ENCODE results near the gene BMPER. TPM values are rescaled to one million over a fixed set of nuclear protein-coding genes. Genes with fewer than 3 reads are reported as not detected.

Gene BMPER
- total and polyA plus RNA-seq, 7 experiments from 2014 or later, result 0.37 to 0.81 (median 0.44) TPM; not detected in 4

GRCh38 chr7:33919449-33919848 is 14.1 kb downstream of the BMPER start:
- Mint-ChIP-seq H3K27me3 (peaks cover 0 to 38% (median 27%) of the 10 kb centered on the region in 5 donors), H3K27ac (no peak overlapping the region), H3K36me3 (no peaks in the 10 kb centered on the region), H3K4me3 (no peak overlapping the region), H3K4me1 (no peaks in the 10 kb centered on the region), H3K9me3 (no peaks in the 10 kb centered on the region)
- Histone ChIP-seq H3K4me1 (ENCODE audit: control insufficient read depth in 2 of 2, insufficient read depth in 2 of 2, low read length in 2 of 2) (no peaks in the 10 kb centered on the region), H3K4me3 (ENCODE audit: low read length) (no peak overlapping the region), H3K27me3 (ENCODE audit: control insufficient read depth in 2 of 2, insufficient read depth in 2 of 2, low read length in 2 of 2) (no peaks in the 10 kb centered on the region), H3K9me3 (ENCODE audit: control insufficient read depth in 2 of 3, low read length in 3 of 3) (no peaks in the 10 kb centered on the region), H3K36me3 (ENCODE audit: control insufficient read depth in 2 of 3, insufficient read depth in 3 of 3, low read length in 3 of 3) (no peaks in the 10 kb centered on the region), H3K27ac (ENCODE audit: low read depth, low read length) (no peak overlapping the region)
- ATAC-seq (no peak), DNase-seq (no peak)
- ChIA-PET CTCF (no interaction called here), POLR2A (no interaction called here)
- intact Hi-C loops (cut with micrococcal nuclease), result no loop called here

GRCh38 chr7:33921216-33921938 is 16.0 kb downstream of the BMPER start:
- Mint-ChIP-seq H3K4me3 (no peak overlapping the region), H3K27me3 (peaks cover 0 to 39% (median 26%) of the 10 kb centered on the region in 5 donors), H3K27ac (no peak overlapping the region), H3K36me3 (no peaks in the 10 kb centered on the region), H3K9me3 (no peaks in the 10 kb centered on the region), H3K4me1 (no peaks in the 10 kb centered on the region)
- POLR2A ChIA-PET, result no interaction called here
- Histone ChIP-seq H3K9me3 (ENCODE audit: control insufficient read depth in 2 of 3, low read length in 3 of 3) (no peaks in the 10 kb centered on the region), H3K27me3 (ENCODE audit: control insufficient read depth in 2 of 2, insufficient read depth in 2 of 2, low read length in 2 of 2) (no peaks in the 10 kb centered on the region), H3K27ac (ENCODE audit: low read depth, low read length) (no peak overlapping the region), H3K36me3 (ENCODE audit: control insufficient read depth in 2 of 3, insufficient read depth in 3 of 3, low read length in 3 of 3) (no peaks in the 10 kb centered on the region), H3K4me3 (ENCODE audit: low read length) (no peak overlapping the region), H3K4me1 (ENCODE audit: control insufficient read depth in 2 of 2, insufficient read depth in 2 of 2, low read length in 2 of 2) (no peaks in the 10 kb centered on the region)
- DNase-seq (no peak), ATAC-seq (no peak)
- CTCF ChIA-PET, result no interaction called here
- intact Hi-C loops (cut with micrococcal nuclease), result no loop called here

GRCh38 chr7:33922820-33923219 is 17.5 kb downstream of the BMPER start:
- no peaks in the 10 kb centered on the region for H3K9me3 Mint-ChIP-seq
- POLR2A ChIA-PET, result no interaction called here

GRCh38 chr7:33923440-33924229 is 18.3 kb downstream of the BMPER start:
- CTCF ChIA-PET, result no interaction called here
- no peaks in the 10 kb centered on the region for H3K9me3 Mint-ChIP-seq
- H3K27ac Mint-ChIP-seq, result no peak overlapping the region
- H3K4me1 ChIP-seq (ENCODE audit: control insufficient read depth in 2 of 2, insufficient read depth in 2 of 2, low read length in 2 of 2), result no peaks in the 10 kb centered on the region
- H3K27ac ChIP-seq (ENCODE audit: low read depth, low read length), result no peak overlapping the region
- ATAC-seq (no peak), DNase-seq (no peak)
- peaks cover 0 to 41% (median 32%) of the 10 kb centered on the region in 5 donors for H3K27me3 Mint-ChIP-seq
- H3K36me3 ChIP-seq (ENCODE audit: control insufficient read depth in 2 of 3, insufficient read depth in 3 of 3, low read length in 3 of 3), result no peaks in the 10 kb centered on the region
- no peaks in the 10 kb centered on the region for H3K27me3 ChIP-seq (ENCODE audit: control insufficient read depth in 2 of 2, insufficient read depth in 2 of 2, low read length in 2 of 2)
- no peaks in the 10 kb centered on the region for H3K4me1 Mint-ChIP-seq
- POLR2A ChIA-PET, result no interaction called here
- no peaks in the 10 kb centered on the region for H3K9me3 ChIP-seq (ENCODE audit: control insufficient read depth in 2 of 3, low read length in 3 of 3)
- intact Hi-C loops (cut with micrococcal nuclease), result no loop called here
- no peaks in the 10 kb centered on the region for H3K36me3 Mint-ChIP-seq
- no peak overlapping the region for H3K4me3 Mint-ChIP-seq
- H3K4me3 ChIP-seq (ENCODE audit: low read length), result no peak overlapping the region

More at GRCh38 chr7:33922820-33923219, 17.5 kb downstream of the BMPER start:
- no peak for DNase-seq
- H3K4me1 Mint-ChIP-seq, result no peaks in the 10 kb centered on the region
- peaks cover 0 to 41% (median 31%) of the 10 kb centered on the region in 5 donors for H3K27me3 Mint-ChIP-seq
- Histone ChIP-seq H3K4me1 (ENCODE audit: control insufficient read depth in 2 of 2, insufficient read depth in 2 of 2, low read length in 2 of 2) (no peaks in the 10 kb centered on the region), H3K36me3 (ENCODE audit: control insufficient read depth in 2 of 3, insufficient read depth in 3 of 3, low read length in 3 of 3) (no peaks in the 10 kb centered on the region), H3K27ac (ENCODE audit: low read depth, low read length) (no peak overlapping the region), H3K27me3 (ENCODE audit: control insufficient read depth in 2 of 2, insufficient read depth in 2 of 2, low read length in 2 of 2) (no peaks in the 10 kb centered on the region), H3K4me3 (ENCODE audit: low read length) (no peak overlapping the region), H3K9me3 (ENCODE audit: control insufficient read depth in 2 of 3, low read length in 3 of 3) (no peaks in the 10 kb centered on the region)
- H3K27ac Mint-ChIP-seq, result no peak overlapping the region
- H3K4me3 Mint-ChIP-seq, result no peak overlapping the region
- no peak for ATAC-seq
- CTCF ChIA-PET, result interaction anchor here (0.5 kb wide), 1 partner anchor 10 kb away, joined by 5 read pairs; no protein-coding TSS in a partner anchor
- intact Hi-C loops (cut with micrococcal nuclease), result no loop called here
- H3K36me3 Mint-ChIP-seq, result no peaks in the 10 kb centered on the region

DNA sequence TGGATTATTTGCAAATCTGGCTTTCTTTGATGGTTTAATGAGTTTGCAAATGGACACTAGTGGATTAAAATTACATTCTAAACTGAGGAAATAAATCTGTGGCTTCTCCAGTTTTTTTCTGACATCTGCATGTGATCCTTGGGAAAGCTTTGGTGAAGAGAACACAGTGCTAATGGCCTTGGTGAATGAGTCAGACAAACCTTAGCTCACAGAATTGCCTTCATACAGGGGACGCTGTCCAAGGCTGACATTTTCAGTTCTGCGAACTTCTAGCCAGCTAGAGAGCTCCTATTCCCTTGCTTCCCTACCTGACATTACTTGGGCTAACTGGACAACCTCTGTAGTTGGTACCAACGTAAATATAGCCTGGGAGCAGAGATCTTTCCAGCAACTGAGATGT is 21.2 kb downstream of the BMPER start:
- H3K27ac Mint-ChIP-seq, result no peak overlapping the region
- no peak overlapping the region for H3K4me3 ChIP-seq (ENCODE audit: low read length)
- no peaks in the 10 kb centered on the region for H3K27me3 ChIP-seq (ENCODE audit: control insufficient read depth in 2 of 2, insufficient read depth in 2 of 2, low read length in 2 of 2)
- H3K9me3 ChIP-seq (ENCODE audit: control insufficient read depth in 2 of 3, low read length in 3 of 3), result no peaks in the 10 kb centered on the region
- intact Hi-C loops (cut with micrococcal nuclease), result no loop called here
- peaks cover 0 to 30% (median 27%) of the 10 kb centered on the region in 5 donors for H3K27me3 Mint-ChIP-seq
- H3K36me3 Mint-ChIP-seq, result no peaks in the 10 kb centered on the region
- DNase-seq (no peak), ATAC-seq (no peak)
- H3K4me3 Mint-ChIP-seq, result no peak overlapping the region
- H3K4me1 Mint-ChIP-seq, result no peaks in the 10 kb centered on the region
- H3K9me3 Mint-ChIP-seq, result no peaks in the 10 kb centered on the region
- ChIA-PET CTCF (no interaction called here), POLR2A (no interaction called here)
- H3K27ac ChIP-seq (ENCODE audit: low read depth, low read length), result no peak overlapping the region
- H3K4me1 ChIP-seq (ENCODE audit: control insufficient read depth in 2 of 2, insufficient read depth in 2 of 2, low read length in 2 of 2), result no peaks in the 10 kb centered on the region
- no peaks in the 10 kb centered on the region for H3K36me3 ChIP-seq (ENCODE audit: control insufficient read depth in 2 of 3, insufficient read depth in 3 of 3, low read length in 3 of 3)

- Histone ChIP-seq H3K9me3 (ENCODE audit: control insufficient read depth in 2 of 3, low read length in 3 of 3) (no peaks in the 10 kb centered on the region), H3K4me1 (ENCODE audit: control insufficient read depth in 2 of 2, insufficient read depth in 2 of 2, low read length in 2 of 2) (no peaks in the 10 kb centered on the region), H3K4me3 (ENCODE audit: low read length) (no peak overlapping the region), H3K27ac (ENCODE audit: low read depth, low read length) (no peak overlapping the region), H3K27me3 (ENCODE audit: control insufficient read depth in 2 of 2, insufficient read depth in 2 of 2, low read length in 2 of 2) (no peaks in the 10 kb centered on the region), H3K36me3 (ENCODE audit: control insufficient read depth in 2 of 3, insufficient read depth in 3 of 3, low read length in 3 of 3) (no peaks in the 10 kb centered on the region)
- H3K9me3 Mint-ChIP-seq, result no peaks in the 10 kb centered on the region
- DNase-seq (no peak), ATAC-seq (no peak)
- H3K4me1 Mint-ChIP-seq, result peaks cover 0 to 6% (median 0%) of the 10 kb centered on the region in 7 donors
- intact Hi-C loops (cut with micrococcal nuclease), result no loop called here
- CTCF ChIA-PET, result no interaction called here
- peaks cover 5 to 31% (median 19%) of the 10 kb centered on the region in 5 donors for H3K27me3 Mint-ChIP-seq
- POLR2A ChIA-PET, result no interaction called here
- no peak overlapping the region for H3K27ac Mint-ChIP-seq
- H3K36me3 Mint-ChIP-seq, result no peaks in the 10 kb centered on the region
- no peak overlapping the region for H3K4me3 Mint-ChIP-seq
These were observed 23.6 kb downstream of the BMPER start for GRCh38 chr7:33928986-33929385.

All from naive thymus-derived CD4-positive, alpha-beta T cell (primary cell).